WTC11 (cell line): ENCODE measurements around the gene NUP35.

ENCODE experiments used
- CTCF ChIP-seq: fragments of 200-600 bp; IDR thresholded peaks from 2 replicates; pipeline ENCODE4 v1.8.0; 2022; ENCODE audit warnings: antibody characterized with exemption
- E2F1 ChIP-seq: sonication (generic); formaldehyde crosslinking; IDR thresholded peaks from 2 replicates; pipeline ENCODE4 v1.8.0; 2022; ENCODE audit warnings: mild to moderate bottlenecking, missing genetic modification reagents
- E2F5 ChIP-seq: sonication (generic); formaldehyde crosslinking; IDR thresholded peaks from 2 replicates; pipeline ENCODE4 v1.8.1; 2022; ENCODE audit warnings: mild to moderate bottlenecking, moderate library complexity, missing genetic modification reagents
- TCF7 ChIP-seq: sonication (generic); formaldehyde crosslinking; IDR thresholded peaks from 2 replicates; pipeline ENCODE4 v1.8.0; 2022; ENCODE audit warnings: mild to moderate bottlenecking, low read depth, missing genetic modification reagents, moderate library complexity
- TEAD4 ChIP-seq: sonication (generic); formaldehyde crosslinking; IDR thresholded peaks from 2 replicates; pipeline ENCODE4 v1.8.0; 2022; ENCODE audit warnings: mild to moderate bottlenecking, missing genetic modification reagents

- TF ChIP-seq E2F1 (CRISPR knock-in tag) (no peak), TEAD4 (CRISPR knock-in tag) (no peak), CTCF (no peak), E2F5 (no peak), TCF7 (CRISPR knock-in tag) (no peak)
Observed at GRCh38 chr2:183088061-183088460, 36.2 kb upstream of the NUP35 start.
